Endothelial cell of umbilical vein (primary cell): ENCODE data around the gene RNASE8.

Source experiments
- CTCF ChIP-seq, 2 donors: IDR thresholded peaks; 1 replicate in 1 of 2; 2 replicates in 1 of 2; pipeline ENCODE4 v1.5.1; 2011; ENCODE audit warnings: low read length in 2 of 2, mild to moderate bottlenecking in 2 of 2, moderate library complexity in 2 of 2, control low read depth in 1 of 2, inconsistent platforms in 1 of 2, low read depth in 1 of 2; ENCODE audit not compliant: insufficient read depth in 1 of 2; ENCODE audit errors: extremely low read depth in 1 of 2
- POLR2AphosphoS5 ChIP-seq: IDR thresholded peaks from 2 replicates; pipeline ENCODE4 v1.6.1; 2012; ENCODE audit warnings: low read depth, mild to moderate bottlenecking, control low read depth, low read length, moderate library complexity; ENCODE audit not compliant: insufficient read depth

GRCh38 chr14:21056520-21057163 lies 980 bp upstream of the RNASE8 start:
- no peak for TF ChIP-seq CTCF (IDR thresholded peaks at IDR 0.05; ENCODE audit: extremely low read depth in 1 of 2, insufficient read depth in 1 of 2, low read depth in 1 of 2, low read length in 2 of 2)
- no peak for TF ChIP-seq POLR2AphosphoS5
